Motor neuron (in vitro differentiated cells): ENCODE data around the gene UMODL1. TPM values are rescaled to one million over a fixed set of nuclear protein-coding genes. Genes with fewer than 3 reads are reported as not detected.
"Not testable (repeated sequence)": the region's sequence is repeated elsewhere in the genome, so short reads cannot be mapped to it uniquely, and the experiment has no call there.

Experiments used
- ATAC-seq, 8 experiments: fragments of 200-7000 bp; cut with Tn5 transposase; replicated peaks in 6 of 8; 2 replicates each; pipeline ENCODE4 v1.8.0; 2021; ENCODE audit warnings: mild to moderate bottlenecking in 8 of 8, moderate library complexity in 8 of 8
- H3K27ac ChIP-seq, 2 donors: fragments of 250-450 bp; sonication (Bioruptor Pico); 2 replicates each; pipeline ENCODE4 v1.9.0; 2021; ENCODE audit warnings: antibody characterized with exemption in 2 of 2, mild to moderate bottlenecking in 2 of 2, moderate library complexity in 1 of 2
- H3K4me1 ChIP-seq, 2 donors: fragments of 250-450 bp; sonication (Bioruptor Pico); replicated peaks in 1 of 2; 2 replicates each; pipeline ENCODE4 v1.6.1; 2021; ENCODE audit warnings: antibody characterized with exemption in 2 of 2, mild to moderate bottlenecking in 2 of 2, moderate library complexity in 1 of 2
- H3K4me3 ChIP-seq, 5 donors: fragments of 250-450 bp; sonication (Bioruptor Pico); 2 replicates each; pipeline ENCODE4 v1.9.0; 2021; ENCODE audit warnings: antibody characterized with exemption in 5 of 5, mild to moderate bottlenecking in 5 of 5, moderate library complexity in 4 of 5
- WGBS, 10 experiments: fragments of 450-650 bp; shearing (Covaris generic); methylation state at CpG; one replicate each; pipeline ENCODE4 v1.0.0; 2022; 5-methylcytosine and 5-hydroxymethylcytosine counted together
- in situ Hi-C, 9 experiments: fragments of 400-800 bp; cut with MboI; loops; one replicate each; pipeline ENCODE4 v1.15.0; 2021; ENCODE audit warnings: low sequenced_read_pairs in 9 of 9, low pct_unique_long_range_greater_than_20kb in 2 of 9; ENCODE audit not compliant: unreplicated experiment in 9 of 9
- total RNA-seq, 8 experiments: library from RNA; unstranded; fragments of 300-600 nt; gene quantifications; 2 replicates each; pipeline versions ENCODE4 v1.2.3 to v1.2.4, GENCODE V29; 2022

Gene UMODL1
- total RNA-seq, 8 experiments from 2014 or later: 0.09 to 0.95 (median 0.31) TPM; not detected in 1

DNA sequence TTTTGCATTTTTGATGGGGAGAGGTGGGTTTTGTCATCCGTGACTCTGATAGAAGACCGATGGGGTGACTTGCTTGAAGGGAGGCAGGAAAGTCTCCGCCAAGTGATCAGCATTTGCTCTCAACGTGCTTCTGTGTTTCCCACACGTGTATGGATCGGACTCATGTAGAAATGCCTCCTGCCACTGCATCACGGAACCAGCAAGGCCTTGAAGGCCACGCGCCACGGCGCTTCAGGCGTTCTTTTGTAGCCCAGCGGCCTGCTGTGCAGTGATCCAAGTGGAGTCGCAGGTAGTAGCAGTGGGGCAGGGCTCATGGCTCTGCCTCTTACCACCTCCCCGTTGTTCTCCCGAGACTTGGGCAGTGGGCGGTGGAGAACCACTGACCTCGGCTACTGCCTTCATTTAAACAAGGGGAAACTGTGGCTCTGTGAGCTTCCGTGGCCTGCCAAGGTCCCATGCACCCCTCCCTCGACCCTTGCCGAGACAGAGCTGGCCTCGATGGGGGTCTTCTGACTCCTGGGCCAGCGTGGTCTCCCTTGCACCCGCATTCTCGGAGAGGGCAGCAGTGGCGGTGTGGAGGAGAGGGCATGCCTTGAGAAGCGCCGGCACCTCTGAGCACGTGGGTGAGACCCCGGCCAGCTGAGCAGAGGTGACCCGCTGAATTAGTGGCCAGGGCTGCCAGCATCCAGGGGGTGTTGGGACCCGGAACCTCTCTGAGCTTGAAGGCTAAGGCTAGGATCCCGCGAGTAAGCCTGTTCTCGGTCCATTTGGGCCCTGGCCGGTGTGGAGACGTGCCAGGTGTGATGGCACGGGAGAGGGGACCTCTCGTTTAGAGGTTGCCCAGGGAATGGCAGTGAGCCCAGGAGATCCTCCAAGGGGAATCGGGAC lies 101.7 kb downstream of the UMODL1 start:
- in situ Hi-C loops: loop anchor here in 1 of 9 experiments (25.0 kb wide), 1 partner anchor 264 kb away; no protein-coding TSS in a partner anchor
- Histone ChIP-seq H3K4me3 (no peak overlapping the region), H3K4me1 (peaks cover 3 to 6% of the 10 kb centered on the region in 2 donors), H3K27ac (peak overlapping the region in 1 of 2 donors; percentile 24)
- ATAC-seq: no peak
- WGBS, 10 experiments: 55 to 95% (median 93%) methylated on average over 1 to 20 of the region's 40 CpGs; no CpG with 5 or more reads in 3 of the 10 experiments

DNA sequence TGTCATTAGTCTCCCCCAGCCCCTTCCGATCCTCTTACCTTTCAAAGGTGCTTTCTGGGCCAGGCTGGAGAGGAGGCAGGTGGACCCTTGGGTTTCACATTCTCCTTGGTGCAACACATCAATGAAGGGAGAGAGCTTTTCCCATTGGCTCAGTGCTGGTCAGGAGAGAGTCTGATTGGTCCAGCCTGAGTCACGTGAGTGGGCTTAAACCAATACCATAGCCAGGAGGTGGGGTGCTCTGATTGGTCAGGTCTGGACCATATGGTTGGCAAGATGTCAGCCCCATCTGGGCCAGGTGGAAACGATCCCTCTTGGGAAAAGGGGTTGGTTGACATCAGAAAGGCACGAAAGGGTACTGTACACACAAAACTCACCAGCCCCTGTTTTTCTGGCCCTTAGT lies 103.1 kb downstream of the UMODL1 start:
- peak overlapping the region in 3 of 5 donors; percentile 12 to 23 (median 14) for H3K4me3 ChIP-seq
- H3K27ac ChIP-seq: peak overlapping the region in 1 of 2 donors; percentile 84
- peak in 5 of 8 experiments; percentile 99 to 100 (median 99) for ATAC-seq
- in situ Hi-C loops: loop anchor here in 1 of 9 experiments (25.0 kb wide), 1 partner anchor 263 kb away; no protein-coding TSS in a partner anchor
- 40 to 86% (median 85%) methylated on average over 1 to 4 of the region's 4 CpGs; no CpG with 5 or more reads in 5 of the 10 experiments for WGBS, 10 experiments
- peaks cover 3 to 6% of the 10 kb centered on the region in 2 donors for H3K4me1 ChIP-seq

GRCh38 chr21:42175110-42175710 lies 104.1 kb downstream of the UMODL1 start:
- WGBS, 10 experiments: 25 to 96% (median 88%) methylated on average over 2 to 6 of the region's 6 CpGs
- Histone ChIP-seq H3K4me3 (no peak overlapping the region), H3K4me1 (peaks cover 3 to 6% of the 10 kb centered on the region in 2 donors), H3K27ac (no peak overlapping the region)
- in situ Hi-C loops: no loop called here
- no peak for ATAC-seq

DNA sequence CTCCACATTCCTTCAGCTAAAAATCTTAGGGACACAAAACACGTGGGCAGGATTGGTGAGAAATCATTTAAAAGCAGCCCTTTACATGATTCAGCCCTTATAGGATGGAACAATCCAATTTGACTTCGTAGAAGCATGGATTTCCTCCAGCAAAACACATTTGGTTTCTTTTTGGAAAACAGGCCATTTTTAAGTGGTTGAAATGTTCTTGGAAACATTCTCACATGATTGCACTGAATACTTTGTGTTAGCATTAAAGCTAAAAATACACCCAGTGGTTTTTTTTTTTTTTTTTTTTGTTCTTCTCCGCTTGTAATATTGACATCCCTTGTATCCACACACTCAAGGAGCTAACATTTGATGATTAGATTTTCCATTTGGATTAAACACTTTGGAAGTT lies 105.7 kb downstream of the UMODL1 start:
- Histone ChIP-seq H3K4me1 (peaks cover 3 to 6% of the 10 kb centered on the region in 2 donors), H3K4me3 (no peak overlapping the region), H3K27ac (no peak overlapping the region)
- in situ Hi-C loops: no loop called here
- no peak for ATAC-seq
- 0 to 100% (median 75%) methylated on average over 1 to 3 of the region's 3 CpGs; no CpG with 5 or more reads in 1 of the 10 experiments for WGBS, 10 experiments

- in situ Hi-C loops: no loop called here
- Histone ChIP-seq H3K4me3 (no peak overlapping the region), H3K27ac (no peak overlapping the region), H3K4me1 (no peaks in the 10 kb centered on the region)
- WGBS, 10 experiments: 23 to 52% (median 31%) methylated on average over 2 to 3 of the region's 3 CpGs; no CpG with 5 or more reads in 1 of the 10 experiments
- ATAC-seq: no peak
These were observed 108.2 kb downstream of the UMODL1 start for GRCh38 chr21:42179316-42179715.

GRCh38 chr21:42180001-42180400 lies 108.9 kb downstream of the UMODL1 start:
- no CpG with 5 or more reads among the region's 3 CpGs for WGBS, 10 experiments
- H3K4me1 ChIP-seq, ATAC-seq, in situ Hi-C loops, H3K4me3 ChIP-seq, H3K27ac ChIP-seq: not testable (repeated sequence)

DNA sequence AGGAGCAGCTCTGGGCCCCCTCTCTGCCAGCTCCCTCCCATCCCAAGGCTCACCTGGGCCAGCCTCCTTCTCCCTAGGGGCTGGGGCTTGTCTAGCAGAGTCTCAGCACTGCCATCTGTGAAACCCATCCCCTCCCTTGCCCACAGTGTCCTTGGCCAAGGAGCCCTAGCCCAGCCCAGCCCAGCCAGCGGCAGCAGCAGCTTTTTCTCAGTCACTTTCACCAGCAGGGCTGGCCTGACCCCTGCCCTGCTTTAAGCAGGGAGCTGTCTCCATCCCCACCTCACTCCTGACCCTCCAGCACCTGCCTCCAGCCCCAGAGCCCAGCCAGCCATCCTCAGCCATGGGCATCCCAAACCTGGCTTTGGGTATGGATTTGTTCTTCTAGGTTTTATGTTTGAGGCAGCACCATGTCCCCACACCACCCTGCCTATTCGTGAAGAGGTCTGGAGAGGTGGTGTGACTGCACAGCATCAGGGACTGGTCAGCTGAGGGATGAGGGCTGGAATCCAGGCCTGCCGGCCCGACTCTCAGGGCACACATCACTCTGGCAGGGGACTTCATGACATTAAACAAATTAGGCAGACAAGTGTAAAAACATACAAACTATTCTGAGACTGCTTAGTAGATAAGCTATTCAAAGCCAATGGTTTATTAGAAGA lies 111.7 kb downstream of the UMODL1 start:
- Histone ChIP-seq H3K4me1 (no peaks in the 10 kb centered on the region), H3K4me3 (no peak overlapping the region), H3K27ac (no peak overlapping the region)
- WGBS, 10 experiments: 0 to 100% (median 84%) methylated on average over 1 to 3 of the region's 4 CpGs; no CpG with 5 or more reads in 4 of the 10 experiments
- ATAC-seq: no peak
- in situ Hi-C loops: no loop called here

GRCh38 chr21:42183374-42184266 lies 112.5 kb downstream of the UMODL1 start:
- Histone ChIP-seq H3K4me3 (no peak overlapping the region), H3K4me1 (no peaks in the 10 kb centered on the region), H3K27ac (no peak overlapping the region)
- WGBS, 10 experiments: 20 to 100% (median 97%) methylated on average over 1 to 5 of the region's 6 CpGs; no CpG with 5 or more reads in 2 of the 10 experiments
- ATAC-seq: no peak
- in situ Hi-C loops: no loop called here

GRCh38 chr21:42186591-42186990 lies 115.5 kb downstream of the UMODL1 start:
- Histone ChIP-seq H3K27ac (no peak overlapping the region), H3K4me1 (no peaks in the 10 kb centered on the region), H3K4me3 (no peak overlapping the region)
- in situ Hi-C loops: no loop called here
- WGBS, 10 experiments: 0 to 83% (median 52%) methylated on average over 1 to 2 of the region's 2 CpGs; no CpG with 5 or more reads in 1 of the 10 experiments
- no peak for ATAC-seq

- H3K27ac ChIP-seq: no peak overlapping the region
- H3K4me1 ChIP-seq: peaks cover 7 to 10% of the 10 kb centered on the region in 2 donors
- H3K4me3 ChIP-seq: no peak overlapping the region
- ATAC-seq: no peak
- WGBS, 10 experiments: 0 to 100% (median 50%) methylated on average over 2 to 6 of the region's 8 CpGs; no CpG with 5 or more reads in 1 of the 10 experiments
- in situ Hi-C loops: no loop called here
These were observed 117.0 kb downstream of the UMODL1 start for GRCh38 chr21:42187976-42188653.

DNA sequence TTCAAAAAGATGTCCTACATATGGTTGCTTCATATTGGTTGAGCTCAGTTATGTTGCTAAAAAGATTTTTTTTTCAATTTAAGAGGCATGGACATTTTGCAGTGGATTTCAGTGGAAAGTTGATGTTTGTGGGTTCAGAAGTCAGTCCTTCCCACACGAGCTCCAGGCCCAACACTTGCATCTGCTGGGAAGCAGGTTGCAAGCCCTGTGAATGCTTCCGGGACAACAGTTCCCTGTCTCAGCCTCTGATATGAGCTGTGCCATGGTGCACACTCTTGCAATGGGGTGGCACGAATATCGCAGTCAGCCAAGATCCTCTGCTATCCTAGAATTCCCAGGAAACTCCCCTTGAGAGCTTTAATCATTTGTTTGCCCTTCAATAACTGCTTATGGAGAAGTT lies 117.5 kb downstream of the UMODL1 start:
- Histone ChIP-seq H3K4me3 (no peak overlapping the region), H3K27ac (no peak overlapping the region), H3K4me1 (peaks cover 7 to 10% of the 10 kb centered on the region in 2 donors)
- in situ Hi-C loops: no loop called here
- no peak for ATAC-seq
- 53 to 76% (median 70%) methylated on average over 1 to 4 of the region's 4 CpGs; no CpG with 5 or more reads in 5 of the 10 experiments for WGBS, 10 experiments

DNA sequence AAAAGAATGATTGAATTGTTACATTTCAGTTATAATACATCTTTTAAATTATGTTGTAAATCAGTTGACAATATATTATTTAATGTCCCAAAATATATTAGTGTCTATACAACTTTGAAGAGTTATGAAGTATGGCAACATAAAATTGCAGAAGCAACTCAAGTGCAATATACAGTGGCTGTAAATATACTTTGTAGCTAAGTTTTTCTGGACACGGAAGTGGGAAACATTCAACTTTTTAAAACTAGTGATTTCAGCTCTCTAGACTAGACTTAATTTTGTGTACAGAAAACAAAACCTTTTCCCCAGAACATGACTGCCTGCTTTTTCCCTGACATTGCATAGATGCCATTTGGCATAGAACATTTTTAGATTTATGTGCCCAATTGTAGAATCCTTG lies 118.3 kb downstream of the UMODL1 start:
- Histone ChIP-seq H3K27ac (no peak overlapping the region), H3K4me1 (peaks cover 7 to 10% of the 10 kb centered on the region in 2 donors), H3K4me3 (no peak overlapping the region)
- WGBS, 10 experiments: 41 to 100% (median 92%) methylated on average over 1 of the region's 1 CpG; no CpG with 5 or more reads in 1 of the 10 experiments
- in situ Hi-C loops: no loop called here
- ATAC-seq: no peak
